Stimulated activated CD4-positive, alpha-beta T cell treated with anti-CD3 and anti-CD28 coated beads, Interleukin-4, amount 100 ng/mL, for 1 hour (primary cell): ENCODE data around the gene LPCAT3.
"Not testable (repeated sequence)": the region's sequence is repeated elsewhere in the genome, so short reads cannot be mapped to it uniquely, and the experiment has no call there.

Source experiments
- DNase-seq: peaks from one replicate; pipeline ENCODE4 v3.0.0-alpha.2; 2020

Gene LPCAT3

GRCh38 chr12:7035463-7035862, 17.2 kb upstream of the LPCAT3 start:
- DNase-seq, result no peak

- no peak for DNase-seq
Observed at GRCh38 chr12:7034464-7034863, 16.2 kb upstream of the LPCAT3 start.

GRCh38 chr12:7032990-7033389, 14.7 kb upstream of the LPCAT3 start:
- DNase-seq, result no peak

- DNase-seq, result no peak
Observed at GRCh38 chr12:7031306-7031705, 13.0 kb upstream of the LPCAT3 start.

GRCh38 chr12:7026854-7027253, 8.6 kb upstream of the LPCAT3 start:
- DNase-seq, result no peak

GRCh38 chr12:7023114-7023513, 4.8 kb upstream of the LPCAT3 start:
- no peak for DNase-seq

GRCh38 chr12:7021956-7022355, 3.7 kb upstream of the LPCAT3 start:
- no peak for DNase-seq

GRCh38 chr12:7019043-7019569, 830 bp upstream of the LPCAT3 start:
- DNase-seq, result no peak

GRCh38 chr12:7017870-7018349, 366 bp downstream of the LPCAT3 start:
- DNase-seq, result no peak

GRCh38 chr12:7016958-7017571, 1.2 kb downstream of the LPCAT3 start:
- DNase-seq, result no peak

- DNase-seq, result no peak
Observed at GRCh38 chr12:7015555-7016370, 2.5 kb downstream of the LPCAT3 start.

GRCh38 chr12:7013101-7013500, 5.2 kb downstream of the LPCAT3 start:
- no peak for DNase-seq

GRCh38 chr12:7012024-7012607, 6.2 kb downstream of the LPCAT3 start:
- no peak for DNase-seq

GRCh38 chr12:7011398-7011797, 6.9 kb downstream of the LPCAT3 start:
- DNase-seq, result not testable (repeated sequence)

GRCh38 chr12:7009512-7009911, 8.8 kb downstream of the LPCAT3 start:
- DNase-seq, result no peak

- no peak for DNase-seq
Observed at GRCh38 chr12:7008864-7009263, 9.4 kb downstream of the LPCAT3 start.

GRCh38 chr12:7006639-7007038, 11.6 kb downstream of the LPCAT3 start:
- DNase-seq, result no peak

GRCh38 chr12:7005311-7005710, 13.0 kb downstream of the LPCAT3 start:
- DNase-seq, result no peak

- no peak for DNase-seq
Observed at GRCh38 chr12:7004840-7005239, 13.4 kb downstream of the LPCAT3 start.

GRCh38 chr12:7004287-7004803, 13.9 kb downstream of the LPCAT3 start:
- no peak for DNase-seq

GRCh38 chr12:7001921-7002591, 16.2 kb downstream of the LPCAT3 start:
- no peak for DNase-seq

- no peak for DNase-seq
Observed at GRCh38 chr12:6998715-6999451, 19.4 kb downstream of the LPCAT3 start.
